Keratinocyte (primary cell): Measurements from ENCODE around the gene SYNE2.

Experiments
- EZH2 ChIP-seq: IDR thresholded peaks from one replicate; pipeline ENCODE4 v1.6.1; 2012; ENCODE audit warnings: inconsistent platforms, mild to moderate bottlenecking, low read length, moderate library complexity
- TF ChIP-seq, protein P1 (sequence below), 3 experiments: IDR thresholded peaks in 1 of 3; conservative IDR thresholded peaks in 1 of 3; optimal IDR thresholded peaks in 1 of 3; 2 replicates in 2 of 3; 3 replicates in 1 of 3; pipeline versions ENCODE3 to v1.5.1; 2011; ENCODE audit warnings: low read length in 3 of 3, mild to moderate bottlenecking in 3 of 3, moderate library complexity in 2 of 3, control low read depth in 1 of 3, inconsistent platforms in 1 of 3; ENCODE audit not compliant: insufficient read depth in 2 of 3; ENCODE audit errors: extremely low read depth in 1 of 3

DNA sequence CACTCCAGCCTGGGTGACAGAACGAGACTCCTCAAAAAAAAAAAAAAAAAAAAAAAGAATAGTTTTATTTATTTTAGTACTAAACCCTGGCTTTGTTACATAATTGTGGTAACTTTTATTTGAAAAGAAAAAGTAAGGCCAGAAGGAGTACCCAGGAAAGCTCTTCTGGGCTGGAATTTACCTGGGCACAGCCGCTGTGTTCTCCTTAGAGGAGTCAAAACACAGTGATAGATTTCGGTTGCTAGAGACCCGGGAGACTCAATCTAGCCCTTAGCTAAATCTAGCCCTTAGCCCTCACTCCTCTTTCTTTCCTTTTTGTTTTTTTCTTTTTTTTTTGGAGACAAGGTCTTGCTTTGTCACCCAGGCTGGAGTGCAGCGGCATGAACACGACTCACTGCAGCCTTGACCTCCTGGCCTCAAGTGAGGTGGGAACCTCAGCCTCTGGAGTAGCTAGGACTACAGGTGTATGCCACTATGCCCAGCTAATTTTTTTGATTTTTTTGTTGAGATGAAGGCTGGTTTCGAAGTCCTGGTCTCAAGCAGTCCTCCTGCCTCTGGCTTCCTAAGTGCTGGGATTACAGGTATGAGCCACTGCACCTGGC is 49.7 kb downstream of the SYNE2 start:
- TF ChIP-seq, protein P1, sequence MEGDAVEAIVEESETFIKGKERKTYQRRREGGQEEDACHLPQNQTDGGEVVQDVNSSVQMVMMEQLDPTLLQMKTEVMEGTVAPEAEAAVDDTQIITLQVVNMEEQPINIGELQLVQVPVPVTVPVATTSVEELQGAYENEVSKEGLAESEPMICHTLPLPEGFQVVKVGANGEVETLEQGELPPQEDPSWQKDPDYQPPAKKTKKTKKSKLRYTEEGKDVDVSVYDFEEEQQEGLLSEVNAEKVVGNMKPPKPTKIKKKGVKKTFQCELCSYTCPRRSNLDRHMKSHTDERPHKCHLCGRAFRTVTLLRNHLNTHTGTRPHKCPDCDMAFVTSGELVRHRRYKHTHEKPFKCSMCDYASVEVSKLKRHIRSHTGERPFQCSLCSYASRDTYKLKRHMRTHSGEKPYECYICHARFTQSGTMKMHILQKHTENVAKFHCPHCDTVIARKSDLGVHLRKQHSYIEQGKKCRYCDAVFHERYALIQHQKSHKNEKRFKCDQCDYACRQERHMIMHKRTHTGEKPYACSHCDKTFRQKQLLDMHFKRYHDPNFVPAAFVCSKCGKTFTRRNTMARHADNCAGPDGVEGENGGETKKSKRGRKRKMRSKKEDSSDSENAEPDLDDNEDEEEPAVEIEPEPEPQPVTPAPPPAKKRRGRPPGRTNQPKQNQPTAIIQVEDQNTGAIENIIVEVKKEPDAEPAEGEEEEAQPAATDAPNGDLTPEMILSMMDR (optimal IDR thresholded peaks at IDR 0.05 in 1 of 3, IDR thresholded peaks at IDR 0.05 in 1 of 3, conservative IDR thresholded peaks at IDR 0.05 in 1 of 3; ENCODE audit: extremely low read depth in 1 of 3, insufficient read depth in 2 of 3, low read length in 3 of 3): no peak
- no peak for TF ChIP-seq EZH2
